GM20000 (cell line): ENCODE results near the gene KCNK3.
A peak's percentile ranks its signal among the peaks of the same experiment; 100 is the strongest.

Source experiments
- DNase-seq: peaks from one replicate; pipeline ENCODE4 v3.0.0; 2012; ENCODE audit warnings: low spot score
- TF ChIP-seq, protein P1 (sequence below): IDR thresholded peaks from 2 replicates; pipeline ENCODE4 v1.5.1; 2012; ENCODE audit warnings: mild to moderate bottlenecking, control low read depth; ENCODE audit errors: extremely low read depth, missing control alignments

Gene KCNK3

GRCh38 chr2:26764078-26764887 is 71.8 kb downstream of the KCNK3 start, which contains the start of gene SLC35F6:
Gene SLC35F6 (plus strand): TSS chr2:26764284. CDS start chr2:26764350, 66 bp downstream.
- TF ChIP-seq, protein P1, sequence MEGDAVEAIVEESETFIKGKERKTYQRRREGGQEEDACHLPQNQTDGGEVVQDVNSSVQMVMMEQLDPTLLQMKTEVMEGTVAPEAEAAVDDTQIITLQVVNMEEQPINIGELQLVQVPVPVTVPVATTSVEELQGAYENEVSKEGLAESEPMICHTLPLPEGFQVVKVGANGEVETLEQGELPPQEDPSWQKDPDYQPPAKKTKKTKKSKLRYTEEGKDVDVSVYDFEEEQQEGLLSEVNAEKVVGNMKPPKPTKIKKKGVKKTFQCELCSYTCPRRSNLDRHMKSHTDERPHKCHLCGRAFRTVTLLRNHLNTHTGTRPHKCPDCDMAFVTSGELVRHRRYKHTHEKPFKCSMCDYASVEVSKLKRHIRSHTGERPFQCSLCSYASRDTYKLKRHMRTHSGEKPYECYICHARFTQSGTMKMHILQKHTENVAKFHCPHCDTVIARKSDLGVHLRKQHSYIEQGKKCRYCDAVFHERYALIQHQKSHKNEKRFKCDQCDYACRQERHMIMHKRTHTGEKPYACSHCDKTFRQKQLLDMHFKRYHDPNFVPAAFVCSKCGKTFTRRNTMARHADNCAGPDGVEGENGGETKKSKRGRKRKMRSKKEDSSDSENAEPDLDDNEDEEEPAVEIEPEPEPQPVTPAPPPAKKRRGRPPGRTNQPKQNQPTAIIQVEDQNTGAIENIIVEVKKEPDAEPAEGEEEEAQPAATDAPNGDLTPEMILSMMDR: no peak
- DNase-seq: peak; percentile 92

GRCh38 chr2:26764906-26765305 is 72.4 kb downstream of the KCNK3 start:
- TF ChIP-seq, protein P1: no peak
- DNase-seq: no peak

DNA sequence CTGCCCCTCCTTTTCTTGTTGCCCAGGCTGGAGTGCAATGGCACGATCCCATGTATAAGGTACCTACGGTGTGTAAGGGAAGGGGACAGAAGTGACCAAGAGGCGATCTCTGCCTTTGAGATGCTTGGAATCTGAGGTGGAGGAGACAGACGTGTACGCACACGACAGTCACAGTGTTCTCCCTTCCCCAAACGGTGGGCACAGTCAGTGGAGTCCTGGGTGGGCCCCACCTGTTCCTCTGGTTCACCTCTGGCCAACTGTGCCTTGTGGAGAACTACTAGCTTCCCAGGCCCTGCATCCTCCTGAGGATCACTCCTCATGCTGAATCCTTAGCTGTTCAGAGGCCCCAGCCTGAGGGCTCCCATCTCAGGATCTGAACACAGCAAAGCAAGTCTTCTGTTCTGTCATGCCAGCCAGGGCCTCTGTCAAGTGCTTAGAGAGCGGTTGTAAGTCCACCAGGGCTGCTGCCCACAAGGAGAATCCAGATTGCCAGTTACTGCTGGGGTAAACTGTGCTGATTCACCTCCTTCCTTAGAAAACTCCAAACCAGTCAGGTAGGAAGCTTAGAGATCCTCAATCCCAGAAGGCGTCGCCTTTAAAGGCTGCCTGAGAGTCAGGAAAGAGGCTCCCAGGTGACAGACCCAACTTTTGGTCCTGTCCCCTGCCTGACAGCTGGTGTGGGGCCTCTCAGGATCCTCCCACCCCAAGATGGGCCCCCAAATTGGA is 73.1 kb downstream of the KCNK3 start:
- TF ChIP-seq, protein P1: no peak
- no peak for DNase-seq

DNA sequence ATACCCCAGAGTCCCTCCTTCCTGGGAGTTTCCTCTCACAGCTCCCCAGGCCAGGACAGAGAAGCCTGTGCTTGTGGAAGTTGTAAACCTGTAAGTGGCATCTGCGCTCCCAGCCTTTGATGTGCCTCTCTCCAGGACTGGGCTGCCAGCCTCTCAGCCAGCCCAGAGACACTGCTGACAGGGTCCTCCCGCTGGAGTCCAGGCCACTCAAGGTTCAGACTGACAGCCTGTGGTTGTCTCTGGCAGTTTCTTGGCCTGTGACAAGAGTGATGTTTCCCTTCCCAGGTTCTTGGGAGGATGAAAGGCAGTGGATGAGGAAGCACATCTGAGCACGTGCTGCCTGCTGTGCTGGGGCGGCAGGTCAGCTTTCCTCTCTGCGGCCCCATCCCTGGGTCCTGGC is 74.6 kb downstream of the KCNK3 start:
- TF ChIP-seq, protein P1: no peak
- DNase-seq: no peak

- no peak for DNase-seq
- TF ChIP-seq, protein P1: no peak
Observed at GRCh38 chr2:26767894-26768487, 75.5 kb downstream of the KCNK3 start.

GRCh38 chr2:26768759-26769088 is 76.2 kb downstream of the KCNK3 start:
- no peak for DNase-seq
- TF ChIP-seq, protein P1: no peak
